Tibial nerve (tissue), 4 donors: ENCODE data around the gene SMG6. TPM values are rescaled to one million over a fixed set of nuclear protein-coding genes. Genes with fewer than 3 reads are reported as not detected.

Experiments
- DNase-seq, 2 donors: peaks; one replicate each; pipeline ENCODE4 v3.0.0-alpha.2; 2019; ENCODE audit warnings: low spot score in 2 of 2
- H3K27ac ChIP-seq, 4 donors: fragments of 200-600 bp; sonication (generic) in 3 of 4; one replicate each; pipeline ENCODE4 v1.5.1; 2017 to 2019; ENCODE audit warnings: mild to moderate bottlenecking in 1 of 4
- H3K27me3 ChIP-seq, 2 donors: fragments of 200-600 bp; sonication (generic) in 1 of 2; one replicate each; pipeline versions ENCODE4 v1.5.1 to v1.6.0; 2017 to 2019
- H3K36me3 ChIP-seq, 3 donors: fragments of 200-600 bp; sonication (generic); one replicate each; pipeline ENCODE4 v1.5.1; 2018 to 2019
- H3K4me1 ChIP-seq, 4 donors: fragments of 200-600 bp; sonication (generic) in 3 of 4; one replicate each; pipeline ENCODE4 v1.5.1; 2017 to 2019
- H3K4me3 ChIP-seq, 4 donors: fragments of 200-600 bp; sonication (generic) in 3 of 4; one replicate each; pipeline ENCODE4 v1.5.1; 2017 to 2019; ENCODE audit warnings: mild to moderate bottlenecking in 1 of 4, moderate library complexity in 1 of 4
- H3K9me3 ChIP-seq, 4 donors: fragments of 200-600 bp; sonication (generic) in 3 of 4; one replicate each; pipeline ENCODE4 v1.5.1; 2017 to 2019
- CTCF ChIP-seq, 5 experiments: fragments of 200-600 bp in 3 of 5; fragments of 450-650 bp in 2 of 5; sonication (generic) in 3 of 5; IDR thresholded peaks; one replicate each; pipeline ENCODE4 v1.5.1; 2016 to 2019; ENCODE audit warnings: antibody characterized with exemption in 5 of 5, mild to moderate bottlenecking in 3 of 5, moderate library complexity in 2 of 5
- EP300 ChIP-seq, 2 donors: sonication (generic); formaldehyde crosslinking; IDR thresholded peaks; one replicate each; pipeline ENCODE4 v1.6.1; 2017; ENCODE audit warnings: antibody characterized with exemption in 2 of 2, mild to moderate bottlenecking in 1 of 2
- POLR2A ChIP-seq, 2 donors: fragments of 450-650 bp; IDR thresholded peaks; one replicate each; pipeline ENCODE4 v1.6.1; 2017; ENCODE audit warnings: antibody characterized with exemption in 2 of 2, mild to moderate bottlenecking in 2 of 2, moderate library complexity in 2 of 2
- WGBS, 2 donors: methylation state at CpG; one replicate each; pipeline ENCODE4 v1.1.5; 2018; 5-methylcytosine and 5-hydroxymethylcytosine counted together
- total RNA-seq, 4 donors: library from RNA; depleted of rRNA; stranded (reverse); fragments of >200 nt; gene quantifications; one replicate each; pipeline ENCODE4 v1.1.0, GENCODE V29; 2016

The SMG6 gene
- total RNA-seq, 4 donors from 2014 or later = 29.5 to 86.5 (median 40.1) TPM

DNA sequence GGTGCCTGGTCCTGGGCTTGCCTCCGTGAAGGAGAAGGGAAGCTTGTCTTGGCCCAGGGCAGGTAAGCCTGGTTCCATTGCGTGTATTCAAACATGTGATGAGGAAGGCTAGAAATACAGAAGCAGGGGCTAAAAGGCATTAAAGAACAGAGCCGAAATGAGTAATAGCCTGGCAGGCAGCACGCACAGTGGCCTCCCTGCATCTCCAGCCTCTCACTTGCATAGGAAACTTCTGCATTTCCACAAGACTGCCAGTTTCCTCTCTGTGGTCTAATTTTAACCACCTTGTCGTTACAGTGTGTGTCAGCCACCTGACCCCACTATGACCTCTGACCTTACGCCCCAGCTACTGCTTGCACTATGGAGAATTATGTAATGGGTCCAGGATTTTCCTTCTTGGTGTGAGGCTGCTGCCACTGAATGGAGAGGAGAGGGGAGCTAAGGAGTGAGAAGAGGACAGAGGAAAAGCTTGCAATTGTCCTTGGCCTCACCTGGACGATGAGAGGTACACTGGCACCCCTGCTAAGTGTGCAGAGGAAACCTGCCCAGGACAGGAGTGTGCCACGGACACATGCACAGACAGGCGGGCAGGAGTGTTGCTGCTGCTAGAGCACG is 215.9 kb downstream of the SMG6 start:
- H3K9me3 ChIP-seq = no peaks in the 10 kb centered on the region
- peaks cover 0 to 6% (median 0%) of the 10 kb centered on the region in 3 donors for H3K36me3 ChIP-seq
- no peak for DNase-seq
- no peaks in the 10 kb centered on the region for H3K27me3 ChIP-seq
- no peak for TF ChIP-seq CTCF (IDR thresholded peaks at IDR 0.05)
- TF ChIP-seq EP300 (IDR thresholded peaks at IDR 0.05) = peak in 1 of 2 donors; percentile 72
- no peak overlapping the region for H3K4me3 ChIP-seq
- WGBS, 2 donors = 44 to 52% methylated on average over 10 of the region's 10 CpGs
- peaks cover 0 to 92% (median 70%) of the 10 kb centered on the region in 4 donors for H3K4me1 ChIP-seq
- H3K27ac ChIP-seq = peak overlapping the region in 3 of 4 donors; percentile 80 to 88 (median 86)

- no peak for DNase-seq
- H3K4me3 ChIP-seq = no peak overlapping the region
- H3K27ac ChIP-seq = peak overlapping the region; percentile 12 to 88 (median 83)
- peaks cover 0 to 96% (median 72%) of the 10 kb centered on the region in 4 donors for H3K4me1 ChIP-seq
- no peaks in the 10 kb centered on the region for H3K27me3 ChIP-seq
- no peak for TF ChIP-seq EP300 (IDR thresholded peaks at IDR 0.05)
- no peak for TF ChIP-seq POLR2A (IDR thresholded peaks at IDR 0.05)
- H3K36me3 ChIP-seq = peaks cover 0 to 20% (median 0%) of the 10 kb centered on the region in 3 donors
- no peaks in the 10 kb centered on the region for H3K9me3 ChIP-seq
- WGBS, 2 donors = 71 to 73% methylated on average over 3 of the region's 3 CpGs
These were observed 217.3 kb downstream of the SMG6 start for GRCh38 chr17:2086306-2086705.

DNA sequence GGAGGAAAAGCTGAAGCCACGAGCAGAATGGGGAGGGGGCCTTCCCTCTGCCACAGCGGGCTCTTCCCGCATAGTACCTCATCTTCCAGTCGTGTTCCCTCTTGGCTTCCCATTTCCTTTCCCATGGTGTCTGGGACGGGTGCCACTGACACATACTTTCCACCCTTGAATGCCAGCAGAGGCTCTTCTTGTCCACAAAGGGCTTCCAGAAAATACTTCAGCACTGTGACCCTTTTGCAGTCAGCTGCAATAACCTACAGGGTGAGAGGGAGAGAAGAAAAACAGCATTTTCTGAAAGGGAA is 218.0 kb downstream of the SMG6 start:
- Histone ChIP-seq H3K27ac (peak overlapping the region; percentile 12 to 88 (median 83)), H3K9me3 (no peaks in the 10 kb centered on the region), H3K27me3 (no peaks in the 10 kb centered on the region), H3K4me1 (peaks cover 0 to 89% (median 68%) of the 10 kb centered on the region in 4 donors), H3K4me3 (no peak overlapping the region), H3K36me3 (peaks cover 0 to 28% (median 0%) of the 10 kb centered on the region in 3 donors)
- WGBS, 2 donors = 37 to 44% methylated on average over 5 of the region's 5 CpGs
- DNase-seq = peak in 1 of 2 donors; percentile 73
- TF ChIP-seq POLR2A (IDR thresholded peaks at IDR 0.05) (no peak), CTCF (IDR thresholded peaks at IDR 0.05) (no peak), EP300 (IDR thresholded peaks at IDR 0.05) (peak in 1 of 2 donors; percentile 82)

GRCh38 chr17:2084766-2085647 is 218.6 kb downstream of the SMG6 start:
- peak in 1 of 2 donors; percentile 80 for TF ChIP-seq EP300 (IDR thresholded peaks at IDR 0.05)
- TF ChIP-seq POLR2A (IDR thresholded peaks at IDR 0.05) = no peak
- TF ChIP-seq CTCF (IDR thresholded peaks at IDR 0.05) = no peak
- DNase-seq = peak; percentile 74 to 86
- no peak overlapping the region for H3K4me3 ChIP-seq
- H3K36me3 ChIP-seq = peaks cover 0 to 33% (median 0%) of the 10 kb centered on the region in 3 donors
- peaks cover 0 to 83% (median 62%) of the 10 kb centered on the region in 4 donors for H3K4me1 ChIP-seq
- H3K27ac ChIP-seq = peak overlapping the region; percentile 19 to 91 (median 83)
- H3K27me3 ChIP-seq = no peaks in the 10 kb centered on the region
- H3K9me3 ChIP-seq = no peaks in the 10 kb centered on the region
- 33 to 41% methylated on average over 13 of the region's 13 CpGs for WGBS, 2 donors

- Histone ChIP-seq H3K27me3 (no peaks in the 10 kb centered on the region), H3K36me3 (peaks cover 0 to 42% (median 0%) of the 10 kb centered on the region in 3 donors), H3K4me3 (no peak overlapping the region), H3K9me3 (no peaks in the 10 kb centered on the region), H3K27ac (peak overlapping the region; percentile 19 to 91 (median 83)), H3K4me1 (peaks cover 0 to 76% (median 57%) of the 10 kb centered on the region in 4 donors)
- 53 to 65% methylated on average over 8 of the region's 8 CpGs for WGBS, 2 donors
- no peak for TF ChIP-seq EP300 (IDR thresholded peaks at IDR 0.05)
- peak; percentile 65 to 72 for DNase-seq
These were observed 219.4 kb downstream of the SMG6 start for GRCh38 chr17:2084036-2084765.
